HCT116 (cell line): ENCODE data around the gene USP12.
A peak's percentile ranks its signal among the peaks of the same experiment; 100 is the strongest.

ENCODE experiments used
- CBX3 ChIP-seq: IDR thresholded peaks from 2 replicates; pipeline ENCODE4 v1.6.1; 2012; ENCODE audit warnings: low read depth
- EGR1 ChIP-seq: IDR thresholded peaks from 2 replicates; pipeline ENCODE4 v1.6.1; 2012; ENCODE audit warnings: low read depth
- EZH2 ChIP-seq: fragments of 200-600 bp; sonication (generic); IDR thresholded peaks from 2 replicates; pipeline ENCODE4 v1.6.1; 2017; ENCODE audit warnings: antibody characterized with exemption, mixed run types
- EZH2phosphoT487 ChIP-seq: fragments of 200-600 bp; IDR thresholded peaks from 2 replicates; pipeline ENCODE4 v1.6.1; 2018; ENCODE audit warnings: antibody characterized with exemption, borderline replicate concordance
- POLR2AphosphoS5 ChIP-seq: IDR thresholded peaks from 2 replicates; pipeline ENCODE4 v1.6.1; 2011; ENCODE audit warnings: mild to moderate bottlenecking, low read depth, low read length, moderate library complexity
- TCF7L2 ChIP-seq: IDR thresholded peaks from 2 replicates; pipeline ENCODE4 v1.7.0; 2011; ENCODE audit warnings: borderline replicate concordance, inconsistent platforms; ENCODE audit not compliant: insufficient read depth, insufficient read length; ENCODE audit errors: extremely low read depth
- TF ChIP-seq, protein P1 (sequence below), 3 experiments: fragments of 200-600 bp in 1 of 3; sonication (generic) in 1 of 3; IDR thresholded peaks in 2 of 3; conservative IDR thresholded peaks in 1 of 3; 2 replicates each; pipeline ENCODE4 v1.5.1; 2012 to 2017; ENCODE audit warnings: low read depth in 2 of 3, low read length in 2 of 3, antibody characterized with exemption in 1 of 3, borderline replicate concordance in 1 of 3, control low read depth in 1 of 3, mild to moderate bottlenecking in 1 of 3, mixed read lengths in 1 of 3, mixed run types in 1 of 3, moderate library complexity in 1 of 3; ENCODE audit not compliant: insufficient read depth in 1 of 3
- TF ChIP-seq, protein P2 (sequence below): IDR thresholded peaks from 2 replicates; pipeline ENCODE4 v1.6.1; 2012
- TF ChIP-seq, protein P3 (sequence below): IDR thresholded peaks from 2 replicates; pipeline ENCODE4 v1.6.1; 2012

DNA sequence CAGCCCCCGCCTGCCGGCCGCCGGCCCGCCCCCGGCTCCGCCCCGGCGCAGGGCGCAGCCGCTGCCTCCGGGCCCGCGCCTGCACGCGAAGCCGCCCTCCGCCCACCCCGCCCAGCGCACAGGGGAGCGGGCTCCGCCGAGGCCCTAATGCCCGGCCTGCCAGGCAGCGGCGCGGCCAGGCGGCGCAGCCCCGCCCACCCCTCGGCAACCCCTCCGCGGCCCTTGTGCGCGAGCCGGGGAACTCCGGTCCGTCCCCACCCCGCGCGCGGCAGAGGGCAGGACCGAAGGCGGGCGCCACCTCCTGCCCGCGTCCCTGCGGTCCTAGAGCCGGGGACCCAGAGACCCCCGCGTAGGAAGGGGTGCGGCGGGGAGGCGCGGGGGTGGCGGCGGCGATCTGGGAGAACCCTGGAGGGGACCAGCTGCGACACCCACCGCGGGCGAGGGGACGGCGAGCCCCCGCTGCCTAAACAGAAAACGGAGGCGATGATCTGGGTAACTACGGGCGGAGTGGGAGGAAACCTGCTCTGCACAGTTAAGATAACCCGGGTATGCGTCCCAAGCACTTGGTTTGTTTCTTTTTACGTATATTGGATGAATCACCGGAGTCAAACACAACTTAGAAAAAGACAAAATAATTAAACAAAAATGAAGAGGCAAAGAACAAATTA, 350 bp upstream of the USP12 start:
- no peak for TF ChIP-seq EZH2
- TF ChIP-seq, protein P1, sequence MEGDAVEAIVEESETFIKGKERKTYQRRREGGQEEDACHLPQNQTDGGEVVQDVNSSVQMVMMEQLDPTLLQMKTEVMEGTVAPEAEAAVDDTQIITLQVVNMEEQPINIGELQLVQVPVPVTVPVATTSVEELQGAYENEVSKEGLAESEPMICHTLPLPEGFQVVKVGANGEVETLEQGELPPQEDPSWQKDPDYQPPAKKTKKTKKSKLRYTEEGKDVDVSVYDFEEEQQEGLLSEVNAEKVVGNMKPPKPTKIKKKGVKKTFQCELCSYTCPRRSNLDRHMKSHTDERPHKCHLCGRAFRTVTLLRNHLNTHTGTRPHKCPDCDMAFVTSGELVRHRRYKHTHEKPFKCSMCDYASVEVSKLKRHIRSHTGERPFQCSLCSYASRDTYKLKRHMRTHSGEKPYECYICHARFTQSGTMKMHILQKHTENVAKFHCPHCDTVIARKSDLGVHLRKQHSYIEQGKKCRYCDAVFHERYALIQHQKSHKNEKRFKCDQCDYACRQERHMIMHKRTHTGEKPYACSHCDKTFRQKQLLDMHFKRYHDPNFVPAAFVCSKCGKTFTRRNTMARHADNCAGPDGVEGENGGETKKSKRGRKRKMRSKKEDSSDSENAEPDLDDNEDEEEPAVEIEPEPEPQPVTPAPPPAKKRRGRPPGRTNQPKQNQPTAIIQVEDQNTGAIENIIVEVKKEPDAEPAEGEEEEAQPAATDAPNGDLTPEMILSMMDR (IDR thresholded peaks at IDR 0.05 in 2 of 3, conservative IDR thresholded peaks at IDR 0.05 in 1 of 3; ENCODE audit: borderline replicate concordance in 1 of 3, insufficient read depth in 1 of 3, low read depth in 2 of 3, low read length in 2 of 3): no peak
- TF ChIP-seq, protein P2, sequence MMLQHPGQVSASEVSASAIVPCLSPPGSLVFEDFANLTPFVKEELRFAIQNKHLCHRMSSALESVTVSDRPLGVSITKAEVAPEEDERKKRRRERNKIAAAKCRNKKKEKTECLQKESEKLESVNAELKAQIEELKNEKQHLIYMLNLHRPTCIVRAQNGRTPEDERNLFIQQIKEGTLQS: no peak
- no peak for TF ChIP-seq TCF7L2
- TF ChIP-seq EGR1: 0 out of 2 replicates have a peak, but pooled peaks have one; percentile 40
- TF ChIP-seq CBX3: 0 out of 2 replicates have a peak, but pooled peaks have one; percentile 64
- TF ChIP-seq EZH2phosphoT487: no peak
- peak; percentile 46 for TF ChIP-seq POLR2AphosphoS5
- TF ChIP-seq, protein P3, sequence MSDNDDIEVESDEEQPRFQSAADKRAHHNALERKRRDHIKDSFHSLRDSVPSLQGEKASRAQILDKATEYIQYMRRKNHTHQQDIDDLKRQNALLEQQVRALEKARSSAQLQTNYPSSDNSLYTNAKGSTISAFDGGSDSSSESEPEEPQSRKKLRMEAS: peak; percentile 60
